ENCODE results near the gene BTAF1. TPM values are rescaled to one million over a fixed set of nuclear protein-coding genes. Genes with fewer than 3 reads are reported as not detected.

BTAF1 gene
- total RNA-seq, 1 donor from 2014 or later = 19.9 TPM

GRCh38 chr10:92054807-92055206, 131.2 kb downstream of the BTAF1 start:
- H3K27ac ChIP-seq = no peak overlapping the region
- H3K36me3 ChIP-seq = peaks cover 5 to 25% of the 10 kb centered on the region in 2 donors
- TF ChIP-seq, protein P1, sequence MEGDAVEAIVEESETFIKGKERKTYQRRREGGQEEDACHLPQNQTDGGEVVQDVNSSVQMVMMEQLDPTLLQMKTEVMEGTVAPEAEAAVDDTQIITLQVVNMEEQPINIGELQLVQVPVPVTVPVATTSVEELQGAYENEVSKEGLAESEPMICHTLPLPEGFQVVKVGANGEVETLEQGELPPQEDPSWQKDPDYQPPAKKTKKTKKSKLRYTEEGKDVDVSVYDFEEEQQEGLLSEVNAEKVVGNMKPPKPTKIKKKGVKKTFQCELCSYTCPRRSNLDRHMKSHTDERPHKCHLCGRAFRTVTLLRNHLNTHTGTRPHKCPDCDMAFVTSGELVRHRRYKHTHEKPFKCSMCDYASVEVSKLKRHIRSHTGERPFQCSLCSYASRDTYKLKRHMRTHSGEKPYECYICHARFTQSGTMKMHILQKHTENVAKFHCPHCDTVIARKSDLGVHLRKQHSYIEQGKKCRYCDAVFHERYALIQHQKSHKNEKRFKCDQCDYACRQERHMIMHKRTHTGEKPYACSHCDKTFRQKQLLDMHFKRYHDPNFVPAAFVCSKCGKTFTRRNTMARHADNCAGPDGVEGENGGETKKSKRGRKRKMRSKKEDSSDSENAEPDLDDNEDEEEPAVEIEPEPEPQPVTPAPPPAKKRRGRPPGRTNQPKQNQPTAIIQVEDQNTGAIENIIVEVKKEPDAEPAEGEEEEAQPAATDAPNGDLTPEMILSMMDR (IDR thresholded peaks at IDR 0.05) = no peak
- no peak overlapping the region for H3K4me3 ChIP-seq
- no peaks in the 10 kb centered on the region for H3K4me1 ChIP-seq
- intact Hi-C loops (cut with DNase I) = no loop called here
- H3K9me3 ChIP-seq = no peaks in the 10 kb centered on the region
- no peak for DNase-seq (ENCODE audit: low spot score in 2 of 2)
- H3K27me3 ChIP-seq = no peaks in the 10 kb centered on the region

- no peaks in the 10 kb centered on the region for H3K4me1 ChIP-seq
- TF ChIP-seq, protein P1 (IDR thresholded peaks at IDR 0.05) = no peak
- no peaks in the 10 kb centered on the region for H3K36me3 ChIP-seq
- intact Hi-C loops (cut with DNase I) = no loop called here
- no peak overlapping the region for H3K27ac ChIP-seq
- H3K9me3 ChIP-seq = no peaks in the 10 kb centered on the region
- H3K27me3 ChIP-seq = no peaks in the 10 kb centered on the region
- DNase-seq (ENCODE audit: low spot score in 2 of 2) = no peak
- H3K4me3 ChIP-seq = no peak overlapping the region
These were observed 138.7 kb downstream of the BTAF1 start for GRCh38 chr10:92062273-92062672.

- H3K4me1 ChIP-seq = no peaks in the 10 kb centered on the region
- TF ChIP-seq, protein P1 (IDR thresholded peaks at IDR 0.05) = no peak
- H3K27ac ChIP-seq = no peak overlapping the region
- no peak for DNase-seq (ENCODE audit: low spot score in 2 of 2)
- H3K27me3 ChIP-seq = no peaks in the 10 kb centered on the region
- no peaks in the 10 kb centered on the region for H3K36me3 ChIP-seq
- no peaks in the 10 kb centered on the region for H3K9me3 ChIP-seq
- H3K4me3 ChIP-seq = no peak overlapping the region
- intact Hi-C loops (cut with DNase I) = no loop called here
These were observed 140.9 kb downstream of the BTAF1 start for GRCh38 chr10:92064506-92064905.

DNA sequence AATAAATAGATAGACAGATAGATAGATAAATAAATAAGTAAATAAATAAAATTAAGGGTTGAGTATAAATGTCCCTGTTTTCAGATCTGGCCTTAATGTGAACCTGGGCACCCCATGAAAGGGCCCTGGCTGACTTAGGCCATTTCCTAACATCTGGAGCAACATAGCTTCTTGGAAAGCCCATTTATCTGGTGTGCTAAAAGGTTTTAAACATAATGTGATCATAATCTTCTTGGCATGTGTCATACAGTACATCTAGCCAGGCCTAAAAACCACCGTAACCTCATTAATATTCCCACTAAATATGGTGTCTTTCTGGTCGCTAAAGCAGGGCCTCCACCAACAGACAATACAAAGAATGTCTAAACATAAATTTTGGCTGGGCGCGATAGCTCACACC, 142.8 kb downstream of the BTAF1 start:
- Histone ChIP-seq H3K27me3 (no peaks in the 10 kb centered on the region), H3K9me3 (no peaks in the 10 kb centered on the region), H3K36me3 (no peaks in the 10 kb centered on the region), H3K4me3 (no peak overlapping the region), H3K4me1 (no peaks in the 10 kb centered on the region), H3K27ac (no peak overlapping the region)
- TF ChIP-seq, protein P1 (IDR thresholded peaks at IDR 0.05) = no peak
- intact Hi-C loops (cut with DNase I) = no loop called here
- DNase-seq (ENCODE audit: low spot score in 2 of 2) = no peak

- Histone ChIP-seq H3K27me3 (no peaks in the 10 kb centered on the region), H3K4me1 (no peaks in the 10 kb centered on the region), H3K4me3 (no peak overlapping the region), H3K36me3 (no peaks in the 10 kb centered on the region), H3K9me3 (no peaks in the 10 kb centered on the region), H3K27ac (no peak overlapping the region)
- DNase-seq (ENCODE audit: low spot score in 2 of 2) = no peak
- TF ChIP-seq, protein P1 (IDR thresholded peaks at IDR 0.05) = no peak
- intact Hi-C loops (cut with DNase I) = no loop called here
These were observed 145.3 kb downstream of the BTAF1 start for GRCh38 chr10:92068900-92069299.
